Stimulated activated CD8-positive, alpha-beta memory T cell treated with anti-CD3 and anti-CD28 coated beads, Interleukin-2, amount 100 ng/mL, for 1 hour (primary cell): ENCODE results near the gene HBA2.
A peak's percentile ranks its signal among the peaks of the same experiment; 100 is the strongest.
"Not testable (repeated sequence)": the region's sequence is repeated elsewhere in the genome, so short reads cannot be mapped to it uniquely, and the experiment has no call there.

Source experiments
- DNase-seq, 2 donors: peaks; one replicate each; pipeline ENCODE4 v3.0.0-alpha.2; 2020; ENCODE audit warnings: low read depth in 2 of 2

HBA2 gene

GRCh38 chr16:175011-175949, 2.6 kb downstream of the HBA2 start:
- DNase-seq = no peak

GRCh38 chr16:176006-176405, 3.3 kb downstream of the HBA2 start:
- not testable (repeated sequence) for DNase-seq

GRCh38 chr16:176477-177382, 4.1 kb downstream of the HBA2 start, which contains the start of gene HBA1:
Gene HBA1 (plus strand): TSS chr16:176680. CDS start chr16:176717, 37 bp downstream.
- not testable (repeated sequence) for DNase-seq

- no peak for DNase-seq
Observed at GRCh38 chr16:177394-177822, 4.7 kb downstream of the HBA2 start.

GRCh38 chr16:177981-178667, 5.4 kb downstream of the HBA2 start:
- DNase-seq = no peak

- no peak for DNase-seq
Observed at GRCh38 chr16:178668-179015, 6.0 kb downstream of the HBA2 start.

GRCh38 chr16:179211-180092, 6.8 kb downstream of the HBA2 start:
- DNase-seq = no peak

GRCh38 chr16:180101-180675, 7.5 kb downstream of the HBA2 start, which contains the start of gene HBQ1:
Gene HBQ1 (plus strand): TSS chr16:180459. CDS start chr16:180487, 28 bp downstream.
- no peak for DNase-seq

GRCh38 chr16:180681-181564, 8.2 kb downstream of the HBA2 start:
- DNase-seq = peak; percentile 66 to 73

- no peak for DNase-seq
Observed at GRCh38 chr16:181565-182021, 8.9 kb downstream of the HBA2 start.

- no peak for DNase-seq
Observed at GRCh38 chr16:183005-183404, 10.3 kb downstream of the HBA2 start.

GRCh38 chr16:185213-185612, 12.5 kb downstream of the HBA2 start:
- DNase-seq = no peak

- no peak for DNase-seq
Observed at GRCh38 chr16:185691-186090, 13.0 kb downstream of the HBA2 start.

GRCh38 chr16:187330-187729, 14.7 kb downstream of the HBA2 start:
- DNase-seq = no peak

GRCh38 chr16:188674-189073, 16.0 kb downstream of the HBA2 start:
- DNase-seq = no peak

GRCh38 chr16:189604-190186, 17.0 kb downstream of the HBA2 start:
- DNase-seq = no peak

- DNase-seq = no peak
Observed at GRCh38 chr16:191831-192230, 19.2 kb downstream of the HBA2 start.

GRCh38 chr16:192686-193085, 20.0 kb downstream of the HBA2 start:
- DNase-seq = no peak

GRCh38 chr16:193441-193840, 20.8 kb downstream of the HBA2 start:
- no peak for DNase-seq
